Activated CD8-positive, alpha-beta memory T cell treated with anti-CD3 and anti-CD28 coated beads for 24 hours (primary cell): ENCODE results near the gene ARHGAP8.
"Not testable (repeated sequence)": the region's sequence is repeated elsewhere in the genome, so short reads cannot be mapped to it uniquely, and the experiment has no call there.

Experiments
- DNase-seq: peaks from one replicate; pipeline ENCODE4 v3.0.0-alpha.2; 2020

The ARHGAP8 gene

GRCh38 chr22:44726439-44726838 is 25.9 kb upstream of the ARHGAP8 start:
- DNase-seq = no peak

DNA sequence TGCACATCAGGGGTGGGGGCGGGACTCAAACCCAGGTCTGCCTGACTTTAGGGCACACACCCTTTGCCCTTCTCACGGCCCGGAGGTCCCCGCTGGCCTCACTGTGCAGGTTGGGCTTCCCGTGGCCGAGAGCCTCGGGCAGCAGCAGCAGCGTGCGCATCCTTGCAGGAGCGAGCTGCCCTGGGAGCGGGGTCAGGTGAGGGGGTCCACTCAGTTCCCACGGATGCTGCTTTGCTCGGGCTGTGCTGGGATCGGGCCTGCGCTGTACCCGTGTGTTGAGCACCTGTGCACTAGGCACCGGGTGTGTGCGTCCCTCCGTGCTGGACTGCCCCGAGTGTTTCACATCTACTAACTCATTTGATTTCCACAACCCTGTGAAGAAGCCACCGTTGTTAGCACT is 25.2 kb upstream of the ARHGAP8 start:
- no peak for DNase-seq

DNA sequence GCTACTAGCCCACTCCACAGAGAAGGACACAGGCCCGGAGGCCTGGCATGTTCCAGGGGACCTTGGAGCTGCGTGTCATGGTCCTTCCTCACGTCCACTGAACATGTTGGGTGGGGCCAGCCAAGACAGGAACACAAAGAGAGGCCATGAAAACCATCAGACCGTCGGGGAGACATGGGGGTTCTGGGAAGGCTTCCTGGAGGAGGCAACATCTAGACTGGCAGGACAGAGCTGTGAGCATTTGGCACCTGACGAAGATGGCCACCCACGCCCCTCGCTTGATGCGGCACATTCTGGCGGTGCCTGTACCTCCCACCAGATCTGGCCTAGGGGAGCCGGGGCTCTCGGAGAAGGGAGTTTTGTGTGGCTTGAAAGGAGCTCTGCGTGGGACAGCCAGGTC is 24.7 kb upstream of the ARHGAP8 start:
- no peak for DNase-seq

GRCh38 chr22:44728761-44729324 is 23.5 kb upstream of the ARHGAP8 start:
- no peak for DNase-seq

GRCh38 chr22:44729391-44730021 is 22.9 kb upstream of the ARHGAP8 start:
- DNase-seq = no peak

GRCh38 chr22:44730022-44730393 is 22.4 kb upstream of the ARHGAP8 start:
- no peak for DNase-seq

DNA sequence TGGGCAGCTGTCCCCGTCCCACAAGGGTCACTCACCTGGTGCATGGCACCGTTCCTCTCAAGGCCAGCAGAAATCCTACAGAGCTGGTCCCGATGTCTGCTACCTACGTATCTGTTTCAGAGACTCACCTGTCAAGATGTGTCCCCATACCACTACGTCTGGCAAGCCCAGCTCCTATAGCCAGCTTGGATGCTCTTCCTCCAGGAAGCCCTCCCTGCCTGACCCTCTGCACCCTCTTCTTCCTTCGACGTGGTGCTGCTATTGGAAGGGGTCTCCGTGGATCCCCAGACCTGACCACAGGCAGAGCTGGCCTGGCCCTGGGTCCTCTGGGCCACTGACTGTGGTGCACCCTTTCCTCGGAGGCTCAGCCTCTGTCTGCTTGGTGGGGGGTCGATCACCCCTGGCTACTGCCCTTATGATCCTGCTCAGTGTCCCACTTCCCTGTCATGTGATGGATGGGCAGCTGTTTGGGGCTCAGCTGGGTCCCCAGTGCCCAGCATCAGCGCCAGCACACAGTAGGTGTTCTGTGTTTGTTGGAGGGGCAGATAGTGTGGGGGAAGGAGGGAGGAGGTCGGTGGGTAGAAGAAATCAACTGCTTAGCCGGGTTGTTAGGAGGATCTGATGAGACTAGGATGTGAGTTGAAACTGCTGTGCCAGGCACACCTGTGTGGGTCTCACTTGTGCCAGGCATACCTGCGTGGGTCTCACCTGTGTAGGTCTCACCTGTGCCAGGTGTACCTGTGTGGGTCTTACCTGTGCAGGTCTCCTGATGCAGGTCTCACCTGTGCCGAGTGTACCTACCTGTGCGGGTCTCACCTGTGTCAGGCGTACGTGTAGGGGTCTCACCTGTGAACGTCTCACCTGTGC is 21.7 kb upstream of the ARHGAP8 start:
- DNase-seq = no peak

DNA sequence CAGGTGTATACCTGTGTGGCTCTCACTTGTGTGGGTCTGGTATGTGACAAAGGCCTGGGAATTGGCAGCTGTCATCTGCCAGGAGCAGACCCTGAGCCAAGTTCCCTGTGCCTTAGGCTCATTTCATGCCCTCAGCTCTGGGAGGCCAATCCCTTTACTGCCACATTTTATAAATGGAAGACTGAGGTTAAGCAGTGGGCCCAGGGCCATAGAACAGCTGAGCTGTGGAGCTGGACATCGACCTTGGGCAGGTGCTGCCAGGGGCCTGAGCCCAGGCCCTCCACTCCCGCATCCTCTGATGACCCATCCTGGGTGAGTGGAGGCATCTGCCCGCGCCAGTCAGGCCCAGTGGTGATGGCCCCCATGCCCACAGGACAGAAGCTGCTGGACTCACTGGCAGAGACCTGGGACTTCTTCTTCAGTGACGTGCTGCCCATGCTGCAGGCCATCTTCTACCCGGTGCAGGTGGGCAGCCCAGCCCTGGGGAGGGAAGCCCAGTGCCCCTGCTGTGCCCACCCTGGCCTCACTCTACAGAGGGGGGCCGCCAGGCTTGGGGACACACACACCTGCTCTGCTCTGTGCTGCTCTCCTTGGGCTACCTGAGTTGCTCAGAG is 20.9 kb upstream of the ARHGAP8 start:
- no peak for DNase-seq

DNA sequence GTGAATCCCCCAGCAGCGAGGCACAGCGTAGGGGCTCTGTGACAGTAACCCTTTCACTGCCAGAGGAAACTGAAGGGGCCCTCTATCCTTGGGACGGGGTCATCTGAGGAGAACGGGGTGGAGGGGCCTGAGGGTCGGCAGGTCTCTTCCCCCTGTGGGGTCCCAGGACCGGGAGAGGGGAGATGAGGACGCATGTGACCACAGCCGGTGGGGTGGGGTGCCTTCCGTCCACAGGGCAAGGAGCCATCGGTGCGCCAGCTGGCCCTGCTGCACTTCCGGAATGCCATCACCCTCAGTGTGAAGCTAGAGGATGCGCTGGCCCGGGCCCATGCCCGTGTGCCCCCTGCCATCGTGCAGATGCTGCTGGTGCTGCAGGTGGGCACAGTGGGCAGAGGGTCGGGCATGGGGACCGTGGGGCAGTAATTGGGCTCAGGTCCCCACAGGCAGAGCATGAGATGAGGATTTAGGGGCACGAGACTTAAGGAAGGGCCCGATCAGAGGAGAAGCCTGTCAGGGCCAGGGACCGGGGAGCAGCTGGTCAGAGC is 20.3 kb upstream of the ARHGAP8 start:
- DNase-seq = no peak

DNA sequence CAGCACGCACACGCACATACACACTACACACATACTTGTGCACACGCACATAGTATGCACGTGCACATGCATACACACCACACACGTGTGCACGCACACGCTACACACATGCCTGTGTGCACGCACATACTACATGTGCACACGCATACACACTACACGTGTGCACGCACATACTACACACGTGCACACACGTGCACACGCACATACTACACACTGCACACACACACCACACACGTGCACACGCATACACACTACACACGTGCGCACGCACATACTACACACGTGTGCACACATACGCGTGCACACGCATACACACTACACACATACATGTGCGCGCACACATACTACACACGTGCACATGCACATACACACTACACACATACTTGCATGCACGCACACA is 19.7 kb upstream of the ARHGAP8 start:
- DNase-seq = no peak

DNA sequence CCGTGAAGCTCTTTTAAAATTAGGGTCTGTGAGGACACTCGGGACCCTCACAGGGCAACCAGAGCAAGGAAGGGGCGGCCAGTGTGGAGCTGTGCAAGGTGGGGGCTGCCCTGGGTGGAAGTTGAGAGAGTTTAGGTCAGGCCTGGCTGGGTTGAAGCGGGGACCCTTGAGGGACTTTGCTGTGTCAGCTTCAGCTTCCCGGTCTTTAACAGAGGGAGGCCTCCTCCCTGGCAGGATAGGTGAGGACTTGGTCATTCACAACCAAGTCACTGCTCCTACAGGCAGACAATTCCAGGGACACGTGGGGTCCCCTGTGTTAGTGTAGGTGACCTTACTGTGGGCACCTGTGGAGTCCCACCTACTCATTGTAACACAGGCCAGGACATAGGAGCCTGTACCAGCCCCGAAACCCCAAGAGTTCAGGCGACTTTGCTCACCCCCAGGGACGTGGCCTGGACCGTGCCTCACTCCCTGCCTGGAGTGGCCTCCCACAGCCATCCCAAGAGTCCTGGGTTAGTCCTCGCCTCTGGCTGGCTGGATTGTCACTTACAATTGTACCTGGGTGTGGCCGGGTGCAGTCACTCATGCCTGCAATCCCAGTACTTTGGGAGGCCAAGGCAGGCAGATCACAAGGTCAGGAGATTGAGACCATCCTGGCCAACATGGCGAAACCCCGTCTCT is 18.8 kb upstream of the ARHGAP8 start:
- no peak for DNase-seq

GRCh38 chr22:44734278-44734677 is 18.1 kb upstream of the ARHGAP8 start:
- no peak for DNase-seq

DNA sequence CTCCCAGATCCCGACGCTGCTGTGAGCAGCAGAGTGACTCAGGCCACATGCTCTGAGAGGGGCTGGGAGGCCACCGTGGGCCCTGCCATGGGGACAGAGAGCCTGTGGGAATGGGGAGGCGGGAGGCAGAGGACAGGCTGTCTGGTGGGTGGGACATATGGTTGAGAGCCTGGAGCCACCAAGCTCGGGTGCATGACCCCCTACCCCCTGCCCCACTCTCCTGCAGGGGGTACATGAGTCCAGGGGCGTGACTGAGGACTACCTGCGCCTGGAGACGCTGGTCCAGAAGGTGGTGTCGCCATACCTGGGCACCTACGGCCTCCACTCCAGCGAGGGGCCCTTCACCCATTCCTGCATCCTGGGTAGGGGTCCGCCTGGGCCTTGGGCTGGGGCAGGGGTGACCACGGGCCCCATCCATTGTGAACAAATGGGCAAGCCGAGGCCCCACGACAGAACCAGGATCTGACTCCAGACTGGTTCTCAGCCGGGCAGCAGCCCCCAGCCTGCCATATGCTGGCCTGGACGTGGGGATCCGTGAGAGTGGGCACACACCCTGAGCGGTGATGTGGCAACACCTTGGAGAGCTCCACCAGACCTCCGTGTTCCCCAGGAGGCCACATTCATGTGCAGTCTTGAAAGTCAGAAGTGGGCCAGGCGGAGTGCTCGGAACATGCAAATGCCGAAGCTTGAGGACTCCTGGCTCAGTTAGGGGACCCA is 17.4 kb upstream of the ARHGAP8 start:
- DNase-seq = no peak

GRCh38 chr22:44735518-44736428 is 16.6 kb upstream of the ARHGAP8 start:
- peak; percentile 98 for DNase-seq

GRCh38 chr22:44736581-44737405 is 15.6 kb upstream of the ARHGAP8 start:
- no peak for DNase-seq

DNA sequence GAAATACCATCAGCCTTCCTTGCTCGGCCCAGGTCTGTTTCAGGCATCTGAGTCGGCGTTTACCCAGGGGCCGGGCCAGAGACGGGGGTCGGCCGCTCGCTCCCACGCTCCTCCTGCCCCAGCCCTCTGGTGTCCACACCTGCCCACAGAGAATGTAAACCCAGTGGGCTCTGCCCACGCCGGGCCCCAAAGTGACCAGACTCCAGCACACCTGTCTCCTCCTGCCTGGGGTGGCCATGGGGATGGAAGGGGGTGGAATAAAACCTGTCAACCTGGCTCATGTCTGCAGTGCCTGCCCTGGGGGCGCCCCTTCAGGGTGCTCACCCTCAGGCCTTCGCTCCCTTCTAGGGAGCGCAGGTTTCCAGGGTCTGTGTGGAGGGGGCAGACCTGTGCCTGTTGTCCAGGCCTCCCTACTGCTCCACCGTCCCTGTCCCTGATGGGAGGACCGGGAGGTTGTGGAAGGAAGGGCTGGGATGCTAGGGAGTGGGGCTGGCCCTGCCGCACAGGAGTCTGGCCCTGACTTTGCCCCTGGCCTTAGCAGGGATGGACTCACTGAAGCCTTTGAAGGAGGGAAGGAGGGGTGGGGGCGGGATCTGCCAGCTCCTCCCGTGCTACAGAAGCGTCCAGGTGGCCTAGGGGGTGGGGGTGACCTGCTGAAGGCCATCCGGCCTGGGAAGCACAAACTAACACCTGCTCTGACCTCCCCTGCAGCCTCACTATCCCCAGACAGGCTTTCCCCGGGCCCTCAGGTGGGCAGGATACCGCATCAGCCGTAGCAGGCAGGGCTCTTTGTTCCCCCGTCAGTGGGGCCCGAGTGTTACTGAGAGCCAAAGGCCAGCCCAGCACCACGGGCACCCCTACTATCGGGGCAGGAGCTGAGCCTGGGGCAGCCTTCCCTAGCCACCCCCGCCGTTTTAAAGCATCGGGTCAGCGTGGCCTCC is 14.7 kb upstream of the ARHGAP8 start:
- DNase-seq = no peak

DNA sequence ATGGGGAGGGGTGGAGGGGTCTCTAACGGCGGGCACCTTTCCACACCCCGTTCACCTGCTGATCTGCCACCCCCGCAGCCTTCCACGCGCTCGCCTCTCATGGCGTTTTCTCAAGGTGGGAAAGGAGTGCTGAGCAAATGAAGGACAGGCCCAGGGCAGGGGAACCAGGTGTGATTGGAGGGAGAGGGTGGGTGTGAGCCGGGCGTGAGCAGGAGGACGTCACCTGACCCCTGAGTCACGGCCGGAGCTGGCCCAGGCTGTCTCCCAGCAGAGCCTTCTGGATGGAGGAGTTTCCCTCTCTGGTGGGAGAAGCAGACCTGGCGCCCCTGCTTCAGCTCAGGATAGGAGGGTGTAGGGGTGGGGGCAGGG is 14.0 kb upstream of the ARHGAP8 start:
- DNase-seq = no peak

DNA sequence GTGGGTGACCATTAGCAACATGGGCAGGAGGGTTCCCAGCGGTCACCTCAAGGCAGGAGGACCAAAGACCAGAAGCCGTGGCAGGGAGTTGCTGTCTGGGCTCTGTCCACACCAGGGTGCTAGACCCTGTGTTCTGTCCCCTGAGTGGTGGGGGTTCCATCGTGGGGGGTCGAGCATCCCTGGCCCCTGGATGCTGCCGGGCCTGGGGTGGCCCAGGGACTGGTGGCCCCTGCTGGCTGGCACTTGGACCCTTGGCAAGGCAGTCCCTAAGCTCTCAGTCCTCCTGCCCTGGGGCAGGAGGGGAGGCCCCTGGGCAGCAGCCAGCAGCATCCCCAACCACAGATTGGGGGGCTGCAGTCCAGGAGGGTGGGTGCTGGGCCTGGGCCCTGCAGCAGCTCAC is 13.4 kb upstream of the ARHGAP8 start:
- no peak for DNase-seq

DNA sequence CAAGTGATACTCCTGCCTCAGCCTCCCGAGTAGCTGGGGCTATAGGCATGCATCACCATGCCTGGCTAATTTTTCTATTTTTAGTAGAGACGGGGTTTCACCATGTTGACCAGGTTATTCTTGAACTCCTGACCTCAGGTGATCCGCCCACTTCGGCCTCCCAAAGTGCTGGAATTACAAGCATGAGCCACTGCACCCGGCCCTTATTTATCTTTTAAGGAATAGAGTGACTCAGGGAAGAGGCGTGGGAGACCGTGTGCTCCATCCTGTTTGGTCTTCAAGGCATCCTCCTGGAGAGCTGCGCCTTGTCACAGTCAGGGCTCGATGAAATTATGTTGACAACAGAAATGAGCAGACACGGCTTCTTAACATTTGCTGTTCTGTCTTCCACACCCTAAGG is 12.7 kb upstream of the ARHGAP8 start:
- not testable (repeated sequence) for DNase-seq
